Measurements from ENCODE around the gene KREMEN1. TPM values are rescaled to one million over a fixed set of nuclear protein-coding genes. Genes with fewer than 3 reads are reported as not detected.

The KREMEN1 gene
- total RNA-seq, 1 donor from 2014 or later: 102 TPM

- Histone ChIP-seq H3K36me3 (no peaks in the 10 kb centered on the region), H3K9me3 (replicated peaks) (no peaks in the 10 kb centered on the region), H3K4me1 (peaks cover under 1% of the 10 kb centered on the region), H3K27me3 (ENCODE audit: low read depth) (peaks cover 9% of the 10 kb centered on the region), H3K4me3 (no peak overlapping the region), H3K27ac (replicated peaks) (no peak overlapping the region)
- no peak for DNase-seq
- intact Hi-C loops (cut with micrococcal nuclease): no loop called here
- TF ChIP-seq CTCF (IDR thresholded peaks at IDR 0.05; ENCODE audit: borderline replicate concordance): no peak
Observed at GRCh38 chr22:29211466-29211865, 138.6 kb downstream of the KREMEN1 start.

GRCh38 chr22:29212743-29213142 is 139.9 kb downstream of the KREMEN1 start:
- Histone ChIP-seq H3K27ac (replicated peaks) (no peak overlapping the region), H3K4me1 (no peaks in the 10 kb centered on the region), H3K9me3 (replicated peaks) (no peaks in the 10 kb centered on the region), H3K4me3 (no peak overlapping the region), H3K36me3 (no peaks in the 10 kb centered on the region), H3K27me3 (ENCODE audit: low read depth) (no peaks in the 10 kb centered on the region)
- TF ChIP-seq CTCF (IDR thresholded peaks at IDR 0.05; ENCODE audit: borderline replicate concordance): no peak
- intact Hi-C loops (cut with micrococcal nuclease): no loop called here
- no peak for DNase-seq

- Histone ChIP-seq H3K9me3 (replicated peaks) (no peaks in the 10 kb centered on the region), H3K27ac (replicated peaks) (no peak overlapping the region), H3K4me1 (no peaks in the 10 kb centered on the region), H3K4me3 (no peak overlapping the region), H3K27me3 (ENCODE audit: low read depth) (no peaks in the 10 kb centered on the region), H3K36me3 (no peaks in the 10 kb centered on the region)
- intact Hi-C loops (cut with micrococcal nuclease): no loop called here
- DNase-seq: no peak
- no peak for TF ChIP-seq CTCF (IDR thresholded peaks at IDR 0.05; ENCODE audit: borderline replicate concordance)
Observed at GRCh38 chr22:29213493-29213892, 140.7 kb downstream of the KREMEN1 start.

GRCh38 chr22:29214232-29214631 is 141.4 kb downstream of the KREMEN1 start:
- H3K4me1 ChIP-seq: no peaks in the 10 kb centered on the region
- H3K9me3 ChIP-seq (replicated peaks): no peaks in the 10 kb centered on the region
- intact Hi-C loops (cut with micrococcal nuclease): no loop called here
- no peak overlapping the region for H3K27ac ChIP-seq (replicated peaks)
- H3K36me3 ChIP-seq: no peaks in the 10 kb centered on the region
- H3K27me3 ChIP-seq (ENCODE audit: low read depth): no peaks in the 10 kb centered on the region
- TF ChIP-seq CTCF (IDR thresholded peaks at IDR 0.05; ENCODE audit: borderline replicate concordance): no peak
- DNase-seq: no peak
- H3K4me3 ChIP-seq: no peak overlapping the region

GRCh38 chr22:29215012-29215860 is 142.4 kb downstream of the KREMEN1 start:
- no peaks in the 10 kb centered on the region for H3K9me3 ChIP-seq (replicated peaks)
- no peak for TF ChIP-seq CTCF (IDR thresholded peaks at IDR 0.05; ENCODE audit: borderline replicate concordance)
- DNase-seq: no peak
- no peaks in the 10 kb centered on the region for H3K4me1 ChIP-seq
- no peaks in the 10 kb centered on the region for H3K36me3 ChIP-seq
- no peak overlapping the region for H3K4me3 ChIP-seq
- H3K27me3 ChIP-seq (ENCODE audit: low read depth): no peaks in the 10 kb centered on the region
- intact Hi-C loops (cut with micrococcal nuclease): no loop called here
- H3K27ac ChIP-seq (replicated peaks): no peak overlapping the region
